Measurements from ENCODE around the gene RBPJL.

RBPJL gene

DNA sequence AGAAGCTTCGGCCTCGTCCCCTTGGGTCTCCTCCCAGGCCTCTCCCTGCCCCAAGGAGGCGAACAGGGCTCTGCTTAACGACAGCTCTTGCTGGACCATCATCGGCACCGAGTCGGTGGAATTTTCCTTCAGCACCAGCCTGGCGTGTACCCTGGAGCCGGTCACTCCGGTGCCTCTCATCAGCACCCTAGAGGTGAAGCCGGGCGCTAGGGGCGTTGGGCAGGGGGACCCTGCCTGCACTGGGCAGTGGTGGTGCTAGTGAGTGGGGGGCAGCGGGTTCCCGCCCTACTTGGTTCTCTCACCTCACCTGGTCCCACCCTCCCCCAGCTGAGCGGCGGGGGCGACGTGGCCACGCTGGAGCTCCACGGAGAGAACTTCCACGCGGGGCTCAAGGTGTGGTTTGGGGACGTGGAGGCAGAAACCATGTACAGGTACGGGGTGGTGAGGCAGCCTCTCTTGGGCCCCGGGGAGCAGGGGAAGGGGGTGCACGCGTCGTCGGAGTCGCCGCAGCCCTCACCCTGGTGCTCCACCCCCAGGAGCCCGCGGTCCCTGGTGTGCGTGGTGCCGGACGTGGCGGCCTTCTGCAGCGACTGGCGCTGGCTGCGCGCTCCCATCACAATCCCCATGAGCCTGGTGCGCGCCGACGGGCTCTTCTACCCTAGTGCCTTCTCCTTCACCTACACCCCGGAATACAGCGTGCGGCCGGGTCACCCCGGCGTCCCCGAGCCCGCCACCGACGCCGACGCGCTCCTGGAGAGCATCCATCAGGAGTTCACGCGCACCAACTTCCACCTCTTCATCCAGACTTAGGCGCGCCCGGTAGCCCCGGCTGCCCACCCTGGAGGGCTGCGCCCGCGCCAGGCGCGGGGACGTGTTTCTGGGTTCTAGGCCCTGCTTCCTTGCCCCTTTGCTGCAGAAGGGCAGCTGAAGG is 9.8 kb downstream of the RBPJL start:
- in situ Hi-C loops (cut with MboI; ENCODE audit: low sequenced_read_pairs): loop anchor here (10.0 kb wide), 1 partner anchor 468 kb away; no protein-coding TSS in a partner anchor

DNA sequence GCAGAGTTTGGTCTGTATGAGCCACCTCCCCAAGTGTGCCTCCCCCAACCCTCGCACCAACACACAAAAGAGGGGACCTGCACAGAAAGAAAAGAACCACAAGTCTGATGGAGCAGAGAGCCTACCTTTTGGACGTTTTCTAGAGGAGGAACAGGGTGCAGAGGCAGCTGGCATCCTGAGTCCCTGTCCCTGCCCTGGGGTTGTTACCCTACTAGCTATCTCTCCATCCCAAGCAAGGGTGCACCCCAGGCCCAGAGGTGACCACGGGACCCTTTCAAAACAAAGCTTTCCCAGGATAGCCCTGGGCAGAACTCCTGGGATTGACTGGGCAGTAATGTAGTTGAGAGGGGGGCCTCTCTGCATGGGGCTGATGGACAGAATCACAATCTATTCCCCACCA is 11.2 kb downstream of the RBPJL start:
- in situ Hi-C loops (cut with MboI; ENCODE audit: low sequenced_read_pairs): loop anchor here (10.0 kb wide), 1 partner anchor 467 kb away; no protein-coding TSS in a partner anchor

DNA sequence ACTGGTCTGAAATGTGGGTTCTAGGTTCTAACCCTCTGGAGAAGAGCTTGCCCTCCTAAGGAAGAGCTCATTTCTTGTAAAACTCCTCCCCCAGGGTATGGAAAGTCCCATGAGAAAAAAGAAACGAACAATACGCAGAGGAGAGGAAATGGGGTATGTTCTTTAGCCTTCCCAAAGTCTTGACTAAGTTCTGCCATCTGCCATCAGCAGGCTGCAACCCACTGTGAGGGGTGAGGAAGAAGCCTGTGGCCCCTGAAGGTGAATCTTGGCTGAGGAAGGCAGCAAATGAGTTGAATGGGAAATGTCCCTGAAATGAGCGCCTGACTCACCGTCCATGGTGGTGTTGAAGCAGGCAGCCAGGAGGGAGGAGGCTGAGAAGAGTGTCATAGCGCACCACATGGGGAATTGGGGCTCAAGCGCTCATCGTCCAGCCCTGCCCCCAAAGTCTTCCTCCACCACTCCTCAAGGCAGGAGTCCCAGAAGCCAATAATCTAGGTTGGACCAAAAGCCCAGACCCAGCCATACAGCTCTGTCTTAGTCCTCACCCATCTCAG is 11.8 kb downstream of the RBPJL start:
- in situ Hi-C loops (cut with MboI; ENCODE audit: low sequenced_read_pairs): loop anchor here (10.0 kb wide), 1 partner anchor 466 kb away; no protein-coding TSS in a partner anchor

DNA sequence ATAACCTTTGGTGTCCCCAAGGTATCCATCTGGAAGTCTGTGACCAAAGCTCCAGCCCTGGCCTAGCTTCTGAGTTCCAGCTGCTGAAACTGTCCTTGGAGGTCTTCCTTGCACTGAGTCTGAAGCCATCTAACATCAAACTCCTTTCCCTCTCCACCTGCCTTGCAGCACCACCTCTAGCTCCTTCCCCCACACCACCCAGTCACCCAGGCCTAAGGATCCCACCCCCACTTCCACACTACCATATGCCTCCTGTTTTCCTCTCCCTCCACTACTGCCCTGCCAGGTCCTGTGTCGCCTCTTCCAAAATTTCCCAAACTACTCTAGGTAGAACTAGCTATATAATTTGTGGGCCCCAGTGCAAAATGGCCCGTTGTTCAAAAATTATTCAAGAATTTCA is 12.3 kb downstream of the RBPJL start:
- in situ Hi-C loops (cut with MboI; ENCODE audit: low sequenced_read_pairs): loop anchor here (10.0 kb wide), 1 partner anchor 466 kb away; no protein-coding TSS in a partner anchor

DNA sequence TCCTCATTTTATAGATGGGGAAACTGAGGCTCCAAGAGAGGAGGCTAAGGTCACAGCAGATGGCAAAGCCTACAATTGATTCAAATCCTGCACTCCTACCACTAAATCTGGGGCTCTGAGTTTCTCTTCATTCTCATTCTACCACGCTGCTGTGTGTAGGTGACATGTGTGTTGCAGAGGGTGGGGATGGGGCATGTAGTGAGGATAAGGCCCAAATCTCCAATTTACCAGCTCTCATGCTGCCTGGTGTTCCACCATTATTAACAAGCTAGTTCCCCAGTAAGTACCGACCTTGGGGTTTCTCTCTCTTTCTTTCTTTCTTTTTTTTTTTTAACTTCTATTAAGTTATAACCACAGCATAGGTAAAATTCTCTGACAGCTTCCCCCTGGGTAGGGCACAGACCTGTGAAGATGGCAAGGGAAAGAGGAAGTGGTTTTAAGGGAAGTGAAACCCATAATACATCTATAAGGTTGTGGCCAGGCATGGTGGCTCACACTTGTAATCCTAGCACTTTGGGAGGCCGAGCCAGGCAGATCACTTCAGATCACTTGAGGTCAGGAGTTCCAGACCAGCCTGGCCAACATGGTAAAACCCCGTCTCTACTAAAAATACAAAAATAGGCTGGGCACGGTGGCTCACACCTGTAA is 14.4 kb downstream of the RBPJL start:
- in situ Hi-C loops (cut with MboI; ENCODE audit: low sequenced_read_pairs): no loop called here

DNA sequence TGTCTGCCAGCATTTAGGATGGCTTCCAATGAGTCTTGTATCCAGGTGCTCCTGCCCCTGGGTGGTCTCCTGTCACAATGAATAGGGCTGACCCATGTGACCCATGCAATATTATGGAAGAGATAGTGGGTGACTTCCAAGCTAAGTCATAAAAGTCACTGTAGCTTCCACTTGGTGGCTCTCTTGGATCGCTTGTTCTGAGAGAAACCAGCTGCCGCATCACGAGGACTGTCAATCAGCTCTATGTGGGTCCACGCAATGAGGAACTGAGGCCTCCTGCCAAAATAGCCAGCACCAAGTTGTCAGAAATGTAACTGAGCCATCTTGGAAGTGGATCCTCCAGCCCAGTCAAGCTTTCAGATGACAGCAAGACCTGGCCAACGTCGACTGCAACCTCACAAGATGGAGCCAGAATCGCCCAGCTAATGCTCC is 16.3 kb downstream of the RBPJL start:
- in situ Hi-C loops (cut with MboI; ENCODE audit: low sequenced_read_pairs): no loop called here

DNA sequence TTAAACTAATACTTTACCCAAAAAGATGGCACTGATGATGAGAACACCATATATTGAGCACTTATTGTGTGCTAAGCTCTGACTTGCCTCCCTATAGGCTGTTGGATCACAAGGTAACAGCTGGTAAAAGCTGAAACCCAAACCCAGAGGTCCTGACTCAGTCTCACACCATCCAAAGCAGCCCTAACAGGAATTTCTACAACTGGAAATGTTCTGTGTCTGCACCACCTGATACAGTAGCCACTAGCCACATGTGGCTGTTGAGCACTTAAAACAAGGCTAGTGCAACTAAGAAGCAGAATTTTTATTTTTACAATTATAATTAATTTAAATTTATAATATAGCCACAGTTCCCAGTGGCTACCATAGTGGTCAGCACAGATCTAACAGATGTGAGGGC is 17.1 kb downstream of the RBPJL start:
- in situ Hi-C loops (cut with MboI; ENCODE audit: low sequenced_read_pairs): no loop called here

DNA sequence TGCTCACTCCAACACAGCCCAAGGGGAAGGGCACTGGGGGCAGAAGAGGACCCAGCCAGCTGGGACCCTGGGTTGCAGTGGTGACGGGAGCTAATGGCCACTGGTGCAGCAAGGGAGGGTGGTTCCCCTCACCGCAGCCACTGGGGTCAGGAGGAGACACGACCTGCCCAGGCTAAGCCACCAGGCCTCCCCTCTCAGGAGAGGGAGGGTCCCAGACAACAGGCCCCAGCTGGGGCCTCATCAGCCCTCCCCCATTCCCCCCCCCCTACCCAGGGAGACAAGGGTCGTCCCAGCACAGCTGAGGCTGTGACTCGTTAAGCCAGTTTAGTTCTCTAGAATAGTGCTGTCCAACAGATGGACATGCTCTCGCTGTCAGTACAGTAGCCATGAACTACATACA is 18.7 kb downstream of the RBPJL start:
- in situ Hi-C loops (cut with MboI; ENCODE audit: low sequenced_read_pairs): no loop called here

DNA sequence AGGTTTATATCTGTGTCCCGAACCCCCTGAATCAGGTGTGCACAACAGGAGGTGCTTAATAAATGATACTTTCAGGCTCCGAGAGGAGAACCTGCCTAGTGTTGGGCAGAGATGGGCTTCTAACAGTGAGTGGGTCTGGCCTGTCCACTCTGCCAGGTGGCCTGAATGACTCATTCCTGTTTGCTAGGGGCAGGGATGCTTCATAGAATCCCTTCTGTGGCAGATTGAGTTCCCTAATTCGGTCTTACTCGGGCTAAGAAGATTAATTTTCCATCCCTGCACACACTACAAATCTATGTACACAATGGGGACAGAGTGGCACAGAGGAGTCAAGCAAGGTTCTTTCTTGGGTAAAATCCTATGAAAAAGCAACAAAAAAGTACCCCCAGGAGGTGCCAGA is 21.8 kb downstream of the RBPJL start:
- in situ Hi-C loops (cut with MboI; ENCODE audit: low sequenced_read_pairs): no loop called here

DNA sequence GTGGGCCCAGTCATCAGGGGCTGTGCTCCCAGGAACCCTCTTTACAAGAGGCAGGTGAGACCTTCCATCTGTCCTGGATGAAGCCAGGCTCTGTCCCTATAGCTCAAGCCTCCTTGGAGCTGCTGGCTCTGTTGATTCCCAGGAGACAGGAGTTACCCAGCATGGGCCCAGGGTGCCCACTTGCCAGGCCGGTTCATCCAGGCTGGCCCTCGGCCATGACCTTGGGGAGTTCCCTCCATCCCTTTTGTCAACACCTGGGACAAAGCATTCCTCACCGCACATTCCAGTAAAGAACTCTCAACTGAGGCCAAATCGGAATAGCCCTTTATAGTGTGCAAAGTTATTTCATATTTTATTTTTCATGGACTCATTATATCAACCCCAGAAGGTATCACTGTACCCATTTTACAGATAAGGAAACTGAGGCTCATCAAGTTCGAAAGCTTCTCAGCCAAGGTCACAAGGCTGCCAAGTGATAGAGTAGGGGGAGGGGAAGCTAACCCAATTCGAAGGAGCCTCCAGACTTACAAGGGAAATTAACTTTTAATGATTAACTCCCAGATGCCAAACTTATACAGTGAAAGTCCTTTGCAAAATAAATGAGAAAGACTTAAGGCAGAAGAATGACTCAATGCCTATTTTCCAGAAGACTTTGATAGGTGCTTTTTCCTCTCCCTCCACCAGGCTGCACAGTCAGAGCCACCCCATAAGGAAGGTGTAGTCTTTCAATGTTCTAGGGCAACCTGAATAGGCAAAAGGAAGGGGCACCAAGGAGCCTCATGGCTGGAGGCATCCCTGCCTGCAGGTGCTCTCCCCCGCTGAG is 23.1 kb downstream of the RBPJL start:
- in situ Hi-C loops (cut with MboI; ENCODE audit: low sequenced_read_pairs): no loop called here

DNA sequence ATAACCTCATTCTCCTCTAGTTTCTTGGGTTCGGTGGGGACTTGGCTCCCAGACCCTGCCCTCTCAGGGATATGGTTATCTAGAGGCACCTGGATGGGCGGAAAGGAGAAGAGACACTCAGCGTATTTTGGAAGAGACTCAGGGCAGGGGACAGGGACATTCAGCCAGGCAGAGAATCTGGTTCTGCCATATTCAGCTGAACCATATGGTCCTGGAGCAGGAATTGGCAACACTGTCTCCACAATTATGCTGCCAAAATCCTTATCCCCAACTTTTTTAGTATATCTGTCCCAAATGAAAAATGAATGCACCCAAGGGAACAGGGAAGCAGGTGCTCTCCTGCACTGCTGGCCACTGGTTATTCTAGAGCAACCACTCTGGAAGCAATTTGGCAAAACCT is 23.8 kb downstream of the RBPJL start:
- in situ Hi-C loops (cut with MboI; ENCODE audit: low sequenced_read_pairs): no loop called here

DNA sequence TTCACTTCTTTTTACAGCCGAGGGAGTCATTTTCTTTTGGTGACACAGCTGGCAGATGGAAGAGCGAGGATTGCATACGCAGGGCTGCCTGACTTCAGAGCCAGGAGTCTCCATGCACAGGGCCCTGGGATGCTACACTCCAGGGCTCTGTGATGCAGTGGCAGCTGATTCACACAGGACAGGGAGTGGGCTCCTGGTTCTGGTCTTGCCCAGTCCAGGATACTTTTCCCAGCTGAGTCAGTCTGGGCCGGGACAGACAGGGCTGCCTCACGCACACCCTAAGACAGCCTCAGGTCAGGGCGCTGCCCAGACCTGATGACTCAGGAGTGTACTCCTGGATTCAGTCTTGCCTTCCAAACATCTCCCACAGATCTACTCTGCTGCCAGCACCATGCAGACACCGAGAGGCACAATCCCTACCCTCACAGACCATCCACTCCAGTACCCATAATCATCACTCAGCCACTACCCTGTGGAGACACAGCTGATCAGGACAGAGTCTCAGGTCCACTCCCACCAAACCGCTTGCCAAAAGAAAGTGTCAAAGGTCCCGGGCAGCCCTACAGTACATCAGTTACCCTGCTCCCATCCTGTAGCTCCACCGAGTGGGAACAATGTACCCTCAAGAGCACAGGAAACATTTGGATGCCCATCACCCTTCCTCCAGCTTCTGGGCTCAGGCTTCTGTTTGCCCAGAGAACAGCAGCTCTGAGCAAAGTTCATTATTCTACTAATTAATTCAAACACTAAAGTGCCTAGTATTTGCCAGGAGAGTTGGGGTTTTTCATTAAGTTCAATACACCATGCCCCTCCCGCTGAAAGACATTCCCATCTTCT is 30.1 kb downstream of the RBPJL start:
- in situ Hi-C loops (cut with MboI; ENCODE audit: low sequenced_read_pairs): no loop called here

DNA sequence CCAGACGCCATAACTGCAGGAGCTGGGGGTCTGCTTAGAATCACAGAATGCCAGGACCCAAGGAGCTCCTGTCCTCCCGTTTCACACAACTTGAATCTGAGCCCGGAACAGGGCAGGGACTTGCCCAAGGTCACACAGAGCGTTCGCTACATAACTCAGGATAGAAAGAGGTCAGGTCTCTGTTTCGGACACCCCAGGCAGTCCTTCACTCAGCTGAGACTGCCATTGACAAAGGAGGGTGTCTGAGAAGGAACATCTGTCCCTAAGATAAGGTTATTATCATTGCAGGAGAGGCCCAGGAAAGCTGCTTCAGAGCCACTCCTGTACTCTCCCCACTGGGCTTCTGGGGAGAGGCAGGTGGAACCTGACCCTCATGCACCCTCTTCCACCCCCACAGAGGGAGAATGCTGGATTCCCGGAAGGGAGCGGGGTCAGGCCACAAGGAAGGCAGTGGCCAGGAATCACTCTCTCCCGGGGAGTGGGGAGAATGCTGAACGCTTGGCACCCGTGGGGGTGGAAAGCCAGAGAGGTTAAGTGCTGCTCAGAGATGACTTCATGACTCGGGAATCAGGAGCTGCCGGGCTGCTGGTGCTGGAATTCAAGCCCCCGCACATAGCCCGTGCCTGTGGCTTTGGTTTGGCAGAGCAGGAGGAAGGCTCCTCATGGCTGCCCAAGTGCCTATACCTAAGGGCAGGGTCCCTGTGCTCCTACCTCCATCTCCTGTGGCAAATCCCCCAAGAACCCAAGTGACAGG is 30.9 kb downstream of the RBPJL start:
- in situ Hi-C loops (cut with MboI; ENCODE audit: low sequenced_read_pairs): no loop called here

DNA sequence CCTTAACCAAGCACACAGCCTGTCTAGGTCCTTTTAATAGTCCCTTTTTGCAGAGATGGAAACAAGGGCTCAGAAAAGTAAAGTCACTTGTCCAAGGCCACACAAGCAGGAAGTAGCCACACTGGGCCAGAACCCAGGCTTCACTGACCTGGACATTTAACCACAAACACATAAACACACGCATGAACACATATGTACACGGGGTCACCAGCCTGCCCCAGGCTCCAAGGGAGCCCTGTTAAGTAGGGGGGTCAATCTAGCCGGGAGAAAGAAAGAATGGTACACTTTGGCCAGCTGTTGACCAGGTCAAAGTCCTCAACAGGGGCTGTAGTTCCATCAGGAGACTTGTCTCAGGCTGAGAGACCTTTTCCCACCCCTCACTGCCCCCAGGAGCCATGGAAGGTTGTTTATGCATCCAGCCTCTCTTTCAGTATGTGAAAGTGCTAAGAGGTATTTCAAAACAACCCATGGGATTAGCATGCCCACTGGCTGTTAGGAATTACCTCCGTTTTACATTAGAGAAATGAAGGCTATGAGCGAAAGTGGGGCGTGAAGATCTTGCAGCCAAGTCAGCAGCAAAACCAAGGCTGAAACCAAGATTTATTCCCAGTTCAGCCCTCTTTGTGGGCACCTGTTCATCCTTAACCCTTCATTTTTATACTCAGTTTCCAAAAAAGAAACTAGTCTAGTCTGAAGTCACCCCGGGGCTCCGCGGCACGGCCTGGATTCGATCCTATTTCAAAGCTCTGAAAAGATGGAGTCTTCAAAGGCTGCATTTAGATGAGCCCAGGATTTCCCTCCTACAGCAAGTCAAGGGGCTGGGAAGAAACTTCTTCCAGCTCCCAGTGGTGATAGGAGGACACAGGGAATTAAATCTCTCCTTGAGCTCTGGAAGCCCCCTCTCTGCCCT is 31.7 kb downstream of the RBPJL start:
- in situ Hi-C loops (cut with MboI; ENCODE audit: low sequenced_read_pairs): no loop called here

DNA sequence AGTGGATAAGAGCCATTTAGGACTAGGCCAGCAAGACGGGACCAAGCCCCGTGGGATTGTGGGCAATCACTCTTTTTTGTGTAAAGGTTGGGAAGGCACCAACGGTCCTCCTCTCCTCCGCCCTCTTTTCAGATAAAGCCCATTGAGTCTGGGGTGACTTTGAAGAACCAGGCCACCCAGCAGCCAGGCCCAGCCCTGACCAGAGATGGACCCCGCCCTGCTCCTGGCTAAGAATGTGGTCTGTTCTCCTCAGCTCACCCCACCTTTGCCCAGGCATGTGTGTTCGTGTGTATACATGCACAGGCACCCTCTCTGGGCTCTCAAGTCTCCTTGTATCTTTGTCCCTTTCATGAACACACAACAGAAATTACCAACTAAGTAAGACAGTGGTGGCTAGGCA is 32.4 kb downstream of the RBPJL start:
- in situ Hi-C loops (cut with MboI; ENCODE audit: low sequenced_read_pairs): no loop called here

DNA sequence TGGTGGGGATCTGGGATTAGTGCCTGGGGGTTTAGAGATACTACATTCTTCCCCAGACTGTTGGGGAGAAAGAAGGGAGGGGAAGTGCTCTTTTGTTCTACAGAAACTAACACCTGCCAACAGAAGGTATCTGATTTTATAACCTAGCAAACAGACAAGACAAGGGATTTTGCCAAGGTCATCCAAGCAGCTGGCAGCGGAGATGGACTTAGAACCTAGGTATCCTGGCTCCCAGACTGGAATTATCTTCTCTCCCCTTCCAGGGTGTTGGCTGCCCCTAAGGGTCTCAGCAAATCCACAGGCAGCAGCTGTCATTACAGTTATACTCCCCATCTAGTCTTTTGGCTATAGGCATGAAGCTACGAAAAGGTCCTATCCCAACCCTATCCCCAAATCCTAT is 33.2 kb downstream of the RBPJL start:
- in situ Hi-C loops (cut with MboI; ENCODE audit: low sequenced_read_pairs): no loop called here

DNA sequence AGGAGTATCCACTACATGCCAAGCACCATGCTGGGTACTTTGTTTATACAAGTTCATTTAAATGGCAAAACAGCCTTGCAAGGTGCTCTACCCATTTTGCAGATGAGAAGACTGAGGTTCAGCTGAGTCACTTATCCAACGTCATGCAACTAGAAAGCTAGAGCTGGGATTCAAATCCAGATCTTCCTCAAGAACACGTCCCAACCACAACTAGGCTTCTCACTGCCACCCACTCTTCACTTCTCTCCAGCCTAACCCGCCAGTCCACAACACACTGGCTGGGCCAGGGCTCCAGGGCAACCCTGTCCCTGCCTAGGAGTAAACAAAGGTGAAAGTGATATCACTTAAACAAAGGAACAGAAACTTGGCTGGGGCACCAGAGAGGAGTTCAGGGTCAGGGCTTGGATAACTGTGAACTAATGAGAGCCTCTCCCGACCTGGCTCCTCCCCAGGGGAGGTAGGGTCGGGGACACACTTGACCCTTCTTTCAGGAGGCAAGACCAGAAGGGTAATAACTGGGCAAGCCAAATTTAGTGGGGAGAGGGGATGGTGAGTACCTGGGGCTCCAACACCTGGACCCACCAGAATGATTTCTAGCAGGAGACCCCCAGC is 33.7 kb downstream of the RBPJL start:
- in situ Hi-C loops (cut with MboI; ENCODE audit: low sequenced_read_pairs): no loop called here

DNA sequence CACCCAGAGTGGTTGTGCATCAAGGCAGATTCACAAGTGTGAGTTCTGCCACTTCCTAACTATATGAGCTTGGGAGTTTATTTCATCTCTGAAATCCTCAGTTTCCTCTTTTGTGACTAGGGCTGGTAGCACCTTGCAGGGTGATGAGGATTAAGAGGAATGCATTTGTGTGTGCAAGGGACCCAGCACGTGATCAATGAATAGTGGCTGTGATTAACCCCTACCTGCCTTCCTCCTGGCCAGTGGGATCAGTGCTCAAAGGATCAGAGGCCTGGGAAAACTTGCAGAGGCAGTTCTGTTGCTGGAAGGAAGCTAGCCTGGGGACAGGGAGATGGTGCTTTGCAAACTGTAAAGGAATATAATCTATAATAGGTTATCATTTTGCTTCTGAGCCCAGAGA is 34.3 kb downstream of the RBPJL start:
- in situ Hi-C loops (cut with MboI; ENCODE audit: low sequenced_read_pairs): no loop called here

Measured in HL-60/S4 treated with retinoic acid at 250 ng/mL for 4 days and 3 days (cell line).